HCT116 (cell line): ENCODE measurements around the gene GNPTG. TPM values are rescaled to one million over a fixed set of nuclear protein-coding genes. Genes with fewer than 3 reads are reported as not detected.

ENCODE experiments used
- ATAC-seq: fragments of 200-7000 bp; cut with Tn5 transposase; 2 replicates; pipeline ENCODE4 v1.9.1; 2020; ENCODE audit warnings: mild to moderate bottlenecking, moderate library complexity
- BruUV-seq: library from RNA; stranded (reverse); fragments of 400-500 nt; replicated peaks from 2 replicates; lab custom pipeline; 2021; lab: Mats Ljungman, UMichigan
- CTCF ChIA-PET: fragments of 300-600 bp; sonication (Branson Sonifier 250); formaldehyde crosslinking; loops from one replicate; lab custom pipeline; 2021; ENCODE audit warnings: antibody characterized with exemption; lab: Charles Lee
- POLR2A ChIA-PET: fragments of 300-600, 350-600 bp; sonication (Branson Sonifier 250); formaldehyde crosslinking; loops from one replicate; lab custom pipeline; 2021; ENCODE audit warnings: antibody characterized with exemption; lab: Charles Lee
- RAD21 ChIA-PET, 2 experiments: fragments of 300-600 bp; sonication (Branson Sonifier 250); formaldehyde crosslinking; loops; one replicate each; lab custom pipeline; 2023; ENCODE audit warnings: low total read pairs in 2 of 2; ENCODE audit not compliant: uncharacterized antibody in 2 of 2, unreplicated experiment in 2 of 2, low non-redundant PET in 1 of 2; lab: Charles Lee
- DNase-seq: peaks from one replicate; pipeline ENCODE4 v3.0.0-alpha.2; 2010; ENCODE audit warnings: low read depth, low spot score
- H2AFZ ChIP-seq: fragments of 200-600 bp; shearing (Covaris generic), sonication (generic); 2 replicates; pipeline ENCODE4 v1.6.1; 2017; ENCODE audit warnings: low read depth, mixed run types, mixed read lengths, antibody characterized with exemption, low read length; ENCODE audit not compliant: poor library complexity, severe bottlenecking
- H3K27ac ChIP-seq: 2 replicates; pipeline ENCODE4 v1.5.1; 2012; ENCODE audit warnings: low read depth, low read length
- H3K27me3 ChIP-seq: fragments of 200-600 bp; sonication (generic); 2 replicates; pipeline ENCODE4 v1.6.1; 2016; ENCODE audit warnings: mixed run types, low read length, mixed read lengths; ENCODE audit not compliant: insufficient read depth
- H3K36me3 ChIP-seq, 2 experiments: fragments of 200-500 bp in 1 of 2; fragments of 200-600 bp in 1 of 2; sonication (Bioruptor generic) in 1 of 2; sonication (generic) in 1 of 2; 2 replicates each; pipeline versions ENCODE4 v1.5.1 to v1.6.1; 2014 to 2016; ENCODE audit warnings: low read length in 2 of 2, inconsistent platforms in 1 of 2, mixed read lengths in 1 of 2, mixed run types in 1 of 2; ENCODE audit not compliant: insufficient read depth in 2 of 2, control insufficient read depth in 1 of 2
- H3K4me1 ChIP-seq, 2 experiments: fragments of 200-600 bp in 1 of 2; sonication (generic) in 1 of 2; 2 replicates each; pipeline versions ENCODE4 v1.5.1 to v1.6.1; 2012 to 2017; ENCODE audit warnings: low read length in 2 of 2, inconsistent platforms in 1 of 2, mild to moderate bottlenecking in 1 of 2, mixed read lengths in 1 of 2, mixed run types in 1 of 2, moderate library complexity in 1 of 2; ENCODE audit not compliant: insufficient read depth in 2 of 2, control insufficient read depth in 1 of 2
- H3K4me2 ChIP-seq: fragments of 200-600 bp; sonication (generic); 2 replicates; pipeline ENCODE4 v1.6.1; 2017; ENCODE audit warnings: mixed run types, low read length, mixed read lengths
- H3K4me3 ChIP-seq, 2 experiments: fragments of 200-600 bp in 1 of 2; sonication (generic) in 1 of 2; replicated peaks in 1 of 2; 2 replicates each; pipeline ENCODE4 v1.5.1; 2011 to 2016; ENCODE audit warnings: low read length in 2 of 2, control low read depth in 1 of 2, low read depth in 1 of 2, mild to moderate bottlenecking in 1 of 2, mixed read lengths in 1 of 2, mixed run types in 1 of 2
- H3K79me2 ChIP-seq: fragments of 200-600 bp; sonication (generic); 2 replicates; pipeline ENCODE4 v1.6.1; 2017; ENCODE audit warnings: mild to moderate bottlenecking, mixed run types, low read length, moderate library complexity, mixed read lengths; ENCODE audit not compliant: insufficient read depth
- H3K9ac ChIP-seq: fragments of 200-600 bp; sonication (generic); 2 replicates; pipeline ENCODE4 v1.6.1; 2016; ENCODE audit warnings: low read length, mixed read lengths
- H3K9me2 ChIP-seq: fragments of 200-600 bp; sonication (generic), shearing (Covaris generic); 2 replicates; pipeline ENCODE4 v1.6.1; 2017; ENCODE audit warnings: mixed run types, mild to moderate bottlenecking, moderate library complexity; ENCODE audit not compliant: insufficient read depth
- H3K9me3 ChIP-seq, 2 experiments: fragments of 200-500 bp in 1 of 2; fragments of 200-600 bp in 1 of 2; sonication (Bioruptor generic) in 1 of 2; sonication (generic) in 1 of 2; 2 replicates each; pipeline ENCODE4 v1.6.1; 2014 to 2017; ENCODE audit warnings: low read length in 2 of 2, mixed read lengths in 2 of 2, inconsistent platforms in 1 of 2, low read depth in 1 of 2, mild to moderate bottlenecking in 1 of 2, mixed run types in 1 of 2, moderate library complexity in 1 of 2; ENCODE audit not compliant: control insufficient read depth in 1 of 2, insufficient read depth in 1 of 2
- H4K20me1 ChIP-seq: fragments of 200-600 bp; sonication (generic), shearing (Covaris generic); 2 replicates; pipeline ENCODE4 v1.6.1; 2017; ENCODE audit warnings: mixed run types, mild to moderate bottlenecking, moderate library complexity; ENCODE audit not compliant: insufficient read depth
- ATF3 ChIP-seq: IDR thresholded peaks from 2 replicates; pipeline ENCODE4 v1.6.1; 2012
- EGR1 ChIP-seq: IDR thresholded peaks from 2 replicates; pipeline ENCODE4 v1.6.1; 2012; ENCODE audit warnings: low read depth
- EZH2 ChIP-seq: fragments of 200-600 bp; sonication (generic); IDR thresholded peaks from 2 replicates; pipeline ENCODE4 v1.6.1; 2017; ENCODE audit warnings: antibody characterized with exemption, mixed run types
- EZH2phosphoT487 ChIP-seq: fragments of 200-600 bp; IDR thresholded peaks from 2 replicates; pipeline ENCODE4 v1.6.1; 2018; ENCODE audit warnings: antibody characterized with exemption, borderline replicate concordance
- JUND ChIP-seq: IDR thresholded peaks from 2 replicates; pipeline ENCODE4 v1.6.1; 2012
- RAD21 ChIP-seq: IDR thresholded peaks from 2 replicates; pipeline ENCODE4 v1.6.1; 2012; ENCODE audit warnings: low read depth, mild to moderate bottlenecking
- REST ChIP-seq: IDR thresholded peaks from 2 replicates; pipeline ENCODE4 v1.6.1; 2012; ENCODE audit warnings: low read depth
- TCF7L2 ChIP-seq: IDR thresholded peaks from 2 replicates; pipeline ENCODE4 v1.7.0; 2011; ENCODE audit warnings: borderline replicate concordance, inconsistent platforms; ENCODE audit not compliant: insufficient read depth, insufficient read length; ENCODE audit errors: extremely low read depth
- ZBTB33 ChIP-seq: IDR thresholded peaks from 2 replicates; pipeline ENCODE4 v1.6.1; 2011; ENCODE audit warnings: mild to moderate bottlenecking, low read length, moderate library complexity; ENCODE audit not compliant: insufficient replicate concordance; ENCODE audit errors: extremely low read depth
- ZFX ChIP-seq: fragments of 450-650 bp; IDR thresholded peaks from 2 replicates; pipeline ENCODE4 v1.6.1; 2017
- intact Hi-C: fragments of 100-400 bp; cut with micrococcal nuclease; formaldehyde crosslinking; loops from 2 replicates; pipeline ENCODE4 v1.10.0; 2022
- total RNA-seq: library from RNA; stranded (reverse); gene quantifications from one replicate; pipeline ENCODE4 v1.2.1, GENCODE V29; 2021; ENCODE audit not compliant: unreplicated experiment
- TF ChIP-seq, protein P1 (sequence below): IDR thresholded peaks from 2 replicates; pipeline ENCODE4 v1.6.1; 2012
- TF ChIP-seq, protein P2 (sequence below), 3 experiments: fragments of 200-600 bp in 1 of 3; sonication (generic) in 1 of 3; IDR thresholded peaks in 2 of 3; conservative IDR thresholded peaks in 1 of 3; 2 replicates each; pipeline ENCODE4 v1.5.1; 2012 to 2017; ENCODE audit warnings: low read depth in 2 of 3, low read length in 2 of 3, antibody characterized with exemption in 1 of 3, borderline replicate concordance in 1 of 3, control low read depth in 1 of 3, mild to moderate bottlenecking in 1 of 3, mixed read lengths in 1 of 3, mixed run types in 1 of 3, moderate library complexity in 1 of 3; ENCODE audit not compliant: insufficient read depth in 1 of 3

The GNPTG gene
- total RNA-seq, 1 experiment from 2014 or later, result 35.2 TPM

DNA sequence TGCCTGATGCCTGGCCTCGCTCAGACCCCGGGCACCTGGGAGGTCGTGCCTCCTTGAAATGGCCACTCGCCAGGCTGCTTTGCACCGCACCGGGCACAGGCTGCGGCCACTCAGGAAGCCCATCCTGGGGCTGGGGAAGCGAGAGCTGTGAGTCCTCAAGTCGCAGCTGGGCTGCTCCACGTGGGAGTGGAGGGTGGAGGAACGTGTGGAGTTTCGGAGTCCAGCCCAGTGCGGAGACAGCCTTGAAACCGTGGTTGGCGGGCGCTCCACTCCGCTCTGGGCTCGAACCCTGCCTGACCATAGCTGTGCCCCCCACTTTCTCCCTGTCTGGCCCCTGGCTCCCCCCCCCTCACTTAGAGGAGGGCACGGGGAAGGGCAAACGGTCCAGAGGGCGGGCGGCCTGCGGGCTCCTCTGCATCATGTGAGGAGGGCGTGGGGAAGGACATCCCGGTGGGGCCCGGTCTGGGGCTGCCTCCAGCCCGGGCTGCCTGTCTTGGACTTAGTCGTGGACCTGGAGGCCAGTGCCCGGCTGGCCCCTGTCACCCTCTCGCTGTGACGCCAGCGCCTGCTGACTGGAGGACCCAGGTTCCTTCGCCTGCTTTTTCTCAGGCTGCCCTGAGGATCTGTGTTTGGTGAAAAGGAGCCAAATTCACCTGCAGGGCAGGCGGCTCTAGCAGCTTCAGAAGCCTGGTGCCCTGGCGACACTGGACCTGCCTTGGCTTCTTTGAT is 39.8 kb upstream of the GNPTG start:
- ATAC-seq (no peak), DNase-seq (no peak)
- peaks cover 71% of the 10 kb centered on the region for H3K79me2 ChIP-seq
- no peaks in the 10 kb centered on the region for H3K9me2 ChIP-seq
- peak overlapping the region; percentile 100; the same call in 1 of the 2 replicates for H3K27ac ChIP-seq
- H3K4me3 ChIP-seq, result peak overlapping the region; percentile 98 to 99
- H3K9ac ChIP-seq, result peak overlapping the region; percentile 96
- peak overlapping the region; percentile 94 for H3K4me2 ChIP-seq
- BruUV-seq, result no TSS peak
- H3K27me3 ChIP-seq, result no peaks in the 10 kb centered on the region
- CTCF ChIA-PET, result no interaction called here
- TF ChIP-seq JUND (no peak), EZH2phosphoT487 (no peak), TCF7L2 (no peak), ZFX (no peak), EGR1 (no peak), REST (no peak), ATF3 (no peak), ZBTB33 (no peak), EZH2 (no peak), RAD21 (no peak)
- TF ChIP-seq, protein P1, sequence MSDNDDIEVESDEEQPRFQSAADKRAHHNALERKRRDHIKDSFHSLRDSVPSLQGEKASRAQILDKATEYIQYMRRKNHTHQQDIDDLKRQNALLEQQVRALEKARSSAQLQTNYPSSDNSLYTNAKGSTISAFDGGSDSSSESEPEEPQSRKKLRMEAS, result no peak
- TF ChIP-seq, protein P2, sequence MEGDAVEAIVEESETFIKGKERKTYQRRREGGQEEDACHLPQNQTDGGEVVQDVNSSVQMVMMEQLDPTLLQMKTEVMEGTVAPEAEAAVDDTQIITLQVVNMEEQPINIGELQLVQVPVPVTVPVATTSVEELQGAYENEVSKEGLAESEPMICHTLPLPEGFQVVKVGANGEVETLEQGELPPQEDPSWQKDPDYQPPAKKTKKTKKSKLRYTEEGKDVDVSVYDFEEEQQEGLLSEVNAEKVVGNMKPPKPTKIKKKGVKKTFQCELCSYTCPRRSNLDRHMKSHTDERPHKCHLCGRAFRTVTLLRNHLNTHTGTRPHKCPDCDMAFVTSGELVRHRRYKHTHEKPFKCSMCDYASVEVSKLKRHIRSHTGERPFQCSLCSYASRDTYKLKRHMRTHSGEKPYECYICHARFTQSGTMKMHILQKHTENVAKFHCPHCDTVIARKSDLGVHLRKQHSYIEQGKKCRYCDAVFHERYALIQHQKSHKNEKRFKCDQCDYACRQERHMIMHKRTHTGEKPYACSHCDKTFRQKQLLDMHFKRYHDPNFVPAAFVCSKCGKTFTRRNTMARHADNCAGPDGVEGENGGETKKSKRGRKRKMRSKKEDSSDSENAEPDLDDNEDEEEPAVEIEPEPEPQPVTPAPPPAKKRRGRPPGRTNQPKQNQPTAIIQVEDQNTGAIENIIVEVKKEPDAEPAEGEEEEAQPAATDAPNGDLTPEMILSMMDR (IDR thresholded peaks at IDR 0.05 in 2 of 3, conservative IDR thresholded peaks at IDR 0.05 in 1 of 3; ENCODE audit: borderline replicate concordance in 1 of 3, insufficient read depth in 1 of 3, low read depth in 2 of 3, low read length in 2 of 3), result no peak
- RAD21 ChIA-PET, result no interaction called here
- H3K36me3 ChIP-seq, result peaks cover 22 to 45% of the 10 kb centered on the region in 2 experiments
- intact Hi-C loops, result no loop called here
- H4K20me1 ChIP-seq, result peaks cover 29% of the 10 kb centered on the region; the same call in 1 of the 2 replicates
- no peaks in the 10 kb centered on the region for H3K9me3 ChIP-seq
- POLR2A ChIA-PET, result no interaction called here
- no peak overlapping the region for H2AFZ ChIP-seq
- peaks cover 7 to 37% of the 10 kb centered on the region in 2 experiments for H3K4me1 ChIP-seq
